OCI-LY7 (cell line): ENCODE results near the gene PNMA6E. TPM values are rescaled to one million over a fixed set of nuclear protein-coding genes. Genes with fewer than 3 reads are reported as not detected.

Experiments
- Bru-seq: library from RNA; stranded (reverse); fragments of 400-500 nt; gene quantifications from one replicate; lab custom pipeline; 2021; lab: Mats Ljungman, UMichigan
- BruChase-seq, 2 experiments: library from RNA; stranded (reverse); fragments of 400-500 nt; gene quantifications; one replicate each; lab custom pipeline; 2021; lab: Mats Ljungman, UMichigan
- BruUV-seq: library from RNA; stranded (reverse); fragments of 400-500 nt; replicated peaks from 2 replicates; lab custom pipeline; 2021; lab: Mats Ljungman, UMichigan
- CTCF ChIA-PET: fragments of 300-600 bp; sonication (Branson Sonifier 250); formaldehyde crosslinking; loops from one replicate; lab custom pipeline; 2022; ENCODE audit warnings: antibody characterized with exemption; ENCODE audit not compliant: unreplicated experiment; lab: Charles Lee
- POLR2A ChIA-PET: fragments of 300-600 bp; sonication (Branson Sonifier 250); formaldehyde crosslinking; loops from one replicate; lab custom pipeline; 2022; ENCODE audit warnings: antibody characterized with exemption; lab: Charles Lee
- DNase-seq: peaks from one replicate; pipeline ENCODE4 v3.0.0-alpha.2; 2015; ENCODE audit warnings: low spot score
- H2AFZ ChIP-seq: fragments of 200-600 bp; sonication (generic), shearing (Covaris generic); 2 replicates; pipeline ENCODE4 v1.6.1; 2014; ENCODE audit warnings: mild to moderate bottlenecking, antibody characterized with exemption, low read length, moderate library complexity
- H3K27ac ChIP-seq: fragments of 200-600 bp; sonication (generic); 2 replicates; pipeline ENCODE4 v1.5.1; 2014; ENCODE audit warnings: mixed run types, low read depth, mild to moderate bottlenecking, moderate library complexity, low read length, inconsistent platforms; ENCODE audit not compliant: poor library complexity, severe bottlenecking
- H3K36me3 ChIP-seq: fragments of 200-600 bp; sonication (generic); 2 replicates; pipeline ENCODE4 v1.6.1; 2014; ENCODE audit warnings: mild to moderate bottlenecking, antibody characterized with exemption, low read length, moderate library complexity, mixed read lengths; ENCODE audit not compliant: insufficient read depth
- H3K4me1 ChIP-seq: fragments of 200-600 bp; sonication (generic); 2 replicates; pipeline ENCODE4 v1.5.1; 2014; ENCODE audit warnings: mild to moderate bottlenecking, low read length; ENCODE audit not compliant: insufficient read depth, poor library complexity, severe bottlenecking
- H3K4me2 ChIP-seq: fragments of 200-600 bp; sonication (generic); 2 replicates; pipeline ENCODE4 v1.6.1; 2014; ENCODE audit warnings: mild to moderate bottlenecking, low read length
- H3K4me3 ChIP-seq: fragments of 200-600 bp; sonication (generic); 2 replicates; pipeline ENCODE4 v1.5.1; 2014; ENCODE audit warnings: mild to moderate bottlenecking, low read depth, low read length; ENCODE audit not compliant: poor library complexity, severe bottlenecking
- H3K79me2 ChIP-seq: fragments of 200-600 bp; sonication (generic); 2 replicates; pipeline ENCODE4 v1.6.1; 2016; ENCODE audit warnings: low read depth, mild to moderate bottlenecking, low read length, moderate library complexity, mixed read lengths; ENCODE audit not compliant: insufficient read depth
- H3K9me2 ChIP-seq: fragments of 200-600 bp; sonication (generic); 2 replicates; pipeline ENCODE4 v1.6.1; 2016; ENCODE audit warnings: mild to moderate bottlenecking, low read length, mixed read lengths; ENCODE audit not compliant: insufficient read depth
- H3K9me3 ChIP-seq: fragments of 200-600 bp; sonication (generic); 2 replicates; pipeline ENCODE4 v1.6.1; 2014; ENCODE audit warnings: mild to moderate bottlenecking, mixed run types, low read length, mixed read lengths
- H4K20me1 ChIP-seq: fragments of 200-600 bp; sonication (generic); 2 replicates; pipeline ENCODE4 v1.6.1; 2014; ENCODE audit warnings: mild to moderate bottlenecking, antibody characterized with exemption, low read length, moderate library complexity, mixed read lengths; ENCODE audit not compliant: insufficient read depth
- EZH2phosphoT487 ChIP-seq: fragments of 200-600 bp; sonication (generic); IDR thresholded peaks from 2 replicates; pipeline ENCODE4 v1.6.1; 2018; ENCODE audit warnings: low read depth, borderline replicate concordance, mild to moderate bottlenecking, mixed run types, antibody characterized with exemption, low read length, moderate library complexity, mixed read lengths
- intact Hi-C: fragments of 100-400 bp; cut with micrococcal nuclease; formaldehyde crosslinking; loops from one replicate; pipeline ENCODE4 v1.10.0; 2022; ENCODE audit not compliant: unreplicated experiment
- long read RNA-seq: library from polyadenylated mRNA; stranded (forward); transcript quantifications from one replicate; pipeline ENCODE4 v2.0.0, GENCODE V29; 2022
- total RNA-seq, 2 experiments: library from RNA; depleted of rRNA in 1 of 2; stranded (reverse); fragments of >200 nt in 1 of 2; shearing (Covaris generic) in 1 of 2; gene quantifications; 2 replicates each; pipeline ENCODE4 v1.2.3, GENCODE V29; 2014 to 2022
- TF ChIP-seq, protein P1 (sequence below): fragments of 200-600 bp; sonication (generic); conservative IDR thresholded peaks from 2 replicates; pipeline ENCODE4 v1.5.1; 2014; ENCODE audit warnings: mild to moderate bottlenecking, antibody characterized with exemption, low read length, moderate library complexity, mixed read lengths

PNMA6E gene
- total RNA-seq (2014; rRNA removed; shearing (Covaris generic)) = not detected in 2 replicates
- not detected in 2 replicates for total RNA-seq (2022)
- not detected for Bru-seq, nascent RNA
- not detected for BruChase-seq, experiment 1, labeled RNA remaining after a 6-hour chase
- not detected for BruChase-seq, experiment 2, labeled RNA remaining after a 2-hour chase
- long read RNA-seq = 0 reads

DNA sequence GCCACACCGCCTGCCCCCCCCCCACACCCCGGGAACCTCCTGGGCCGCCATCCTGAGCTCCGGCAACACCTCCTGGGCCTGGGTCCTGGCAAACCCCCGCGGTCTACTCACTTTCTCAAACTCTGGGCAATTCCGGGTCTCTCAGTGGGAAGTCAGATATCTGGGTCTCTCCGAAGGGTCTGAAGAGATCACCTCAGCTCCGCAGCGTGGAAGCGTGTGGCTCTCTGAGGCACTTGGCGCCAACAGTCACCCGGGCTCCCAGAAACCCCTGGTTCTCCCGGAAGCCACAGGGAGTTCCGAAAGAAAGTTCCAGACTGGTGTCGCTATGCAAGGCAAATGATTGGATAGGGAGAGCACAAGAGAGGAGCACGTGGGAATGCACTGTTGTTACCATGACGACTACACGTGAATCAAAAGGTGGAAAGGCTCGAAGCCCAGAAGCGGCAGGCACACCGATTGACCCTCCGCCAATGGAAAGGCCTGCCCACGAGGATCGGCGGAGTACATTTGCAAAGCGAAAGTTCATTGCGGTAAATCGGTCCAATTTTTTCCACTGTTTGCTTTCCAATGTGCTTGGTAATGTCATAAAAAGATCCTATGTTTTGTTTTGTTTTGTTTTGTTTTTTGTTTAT, at the start of gene PNMA6E:
TSS of gene PNMA6E (minus strand) at position 218 of the 632 bp plus-strand sequence. CDS start 2,501 bp downstream, outside the sequence.
- intact Hi-C loops = no loop called here
- Histone ChIP-seq H3K36me3 (no peaks in the 10 kb centered on the region), H2AFZ (no peak within 1 kb of the TSS), H3K9me2 (no peaks in the 10 kb centered on the region), H3K27ac (no peak within 1 kb of the TSS), H4K20me1 (no peaks in the 10 kb centered on the region), H3K4me2 (no peak within 1 kb of the TSS), H3K9me3 (no peaks in the 10 kb centered on the region), H3K4me1 (no peaks in the 10 kb centered on the region), H3K4me3 (no peak within 1 kb of the TSS), H3K79me2 (no peaks in the 10 kb centered on the region)
- BruUV-seq = no TSS peak
- ChIA-PET POLR2A (no interaction called here), CTCF (no interaction called here)
- no peak for DNase-seq
- TF ChIP-seq, protein P1, sequence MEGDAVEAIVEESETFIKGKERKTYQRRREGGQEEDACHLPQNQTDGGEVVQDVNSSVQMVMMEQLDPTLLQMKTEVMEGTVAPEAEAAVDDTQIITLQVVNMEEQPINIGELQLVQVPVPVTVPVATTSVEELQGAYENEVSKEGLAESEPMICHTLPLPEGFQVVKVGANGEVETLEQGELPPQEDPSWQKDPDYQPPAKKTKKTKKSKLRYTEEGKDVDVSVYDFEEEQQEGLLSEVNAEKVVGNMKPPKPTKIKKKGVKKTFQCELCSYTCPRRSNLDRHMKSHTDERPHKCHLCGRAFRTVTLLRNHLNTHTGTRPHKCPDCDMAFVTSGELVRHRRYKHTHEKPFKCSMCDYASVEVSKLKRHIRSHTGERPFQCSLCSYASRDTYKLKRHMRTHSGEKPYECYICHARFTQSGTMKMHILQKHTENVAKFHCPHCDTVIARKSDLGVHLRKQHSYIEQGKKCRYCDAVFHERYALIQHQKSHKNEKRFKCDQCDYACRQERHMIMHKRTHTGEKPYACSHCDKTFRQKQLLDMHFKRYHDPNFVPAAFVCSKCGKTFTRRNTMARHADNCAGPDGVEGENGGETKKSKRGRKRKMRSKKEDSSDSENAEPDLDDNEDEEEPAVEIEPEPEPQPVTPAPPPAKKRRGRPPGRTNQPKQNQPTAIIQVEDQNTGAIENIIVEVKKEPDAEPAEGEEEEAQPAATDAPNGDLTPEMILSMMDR = no peak
- TF ChIP-seq EZH2phosphoT487 = no peak

- peaks cover 25% of the 10 kb centered on the region for H3K36me3 ChIP-seq
- H4K20me1 ChIP-seq = no peaks in the 10 kb centered on the region
- POLR2A ChIA-PET = no interaction called here
- CTCF ChIA-PET = no interaction called here
- BruUV-seq = no TSS peak
- no peaks in the 10 kb centered on the region for H3K9me3 ChIP-seq
- no peak for DNase-seq
- H2AFZ ChIP-seq = no peak overlapping the region
- TF ChIP-seq, protein P1 = no peak
- TF ChIP-seq EZH2phosphoT487 = no peak
- no peak overlapping the region for H3K27ac ChIP-seq
- no peaks in the 10 kb centered on the region for H3K9me2 ChIP-seq
- H3K4me1 ChIP-seq = no peaks in the 10 kb centered on the region
- intact Hi-C loops = no loop called here
- H3K79me2 ChIP-seq = no peaks in the 10 kb centered on the region
- H3K4me2 ChIP-seq = no peak overlapping the region
- no peak overlapping the region for H3K4me3 ChIP-seq
Measured at GRCh38 chrX:153450949-153451277, 49.8 kb upstream of the PNMA6E start.
